Calu3 (cell line): ENCODE measurements around the gene B3GALT5. TPM values are rescaled to one million over a fixed set of nuclear protein-coding genes. Genes with fewer than 3 reads are reported as not detected.

ENCODE experiments used
- BruUV-seq: library from RNA; stranded (reverse); fragments of 400-500 nt; replicated peaks from 2 replicates; lab custom pipeline; 2021; lab: Mats Ljungman, UMichigan
- CTCF ChIA-PET: fragments of 300-600 bp; sonication (Branson Sonifier 250); formaldehyde crosslinking; loops from one replicate; lab custom pipeline; 2022; ENCODE audit warnings: antibody characterized with exemption; lab: Charles Lee
- DNase-seq: peaks from one replicate; pipeline ENCODE4 v3.0.0; 2022
- H3K27ac Mint-ChIP-seq: one replicate; pipeline ENCODE4 v1.8.0; 2022; ENCODE audit warnings: mixed read lengths; ENCODE audit not compliant: unreplicated experiment
- H3K27me3 Mint-ChIP-seq: one replicate; pipeline ENCODE4 v1.8.0; 2022; ENCODE audit warnings: mixed read lengths; ENCODE audit not compliant: unreplicated experiment
- H3K36me3 Mint-ChIP-seq: one replicate; pipeline ENCODE4 v1.8.0; 2022; ENCODE audit warnings: mild to moderate bottlenecking, moderate library complexity, mixed read lengths; ENCODE audit not compliant: insufficient read depth, unreplicated experiment
- H3K4me1 Mint-ChIP-seq: one replicate; pipeline ENCODE4 v1.8.0; 2022; ENCODE audit warnings: mild to moderate bottlenecking, low read depth, mixed read lengths; ENCODE audit not compliant: unreplicated experiment
- H3K4me3 Mint-ChIP-seq: one replicate; pipeline ENCODE4 v1.8.0; 2022; ENCODE audit warnings: mild to moderate bottlenecking, low read depth, moderate library complexity, mixed read lengths; ENCODE audit not compliant: unreplicated experiment
- H3K9me3 Mint-ChIP-seq: one replicate; pipeline ENCODE4 v1.8.0; 2022; ENCODE audit warnings: low read depth, mixed read lengths; ENCODE audit not compliant: unreplicated experiment
- intact Hi-C: fragments of 100-400 bp; cut with micrococcal nuclease; formaldehyde crosslinking; loops from one replicate; pipeline ENCODE4 v1.10.0; 2022; ENCODE audit not compliant: unreplicated experiment
- total RNA-seq: library from RNA; stranded (reverse); gene quantifications from 2 replicates; pipeline ENCODE4 v1.2.3, GENCODE V29; 2022
- TF ChIP-seq, protein P1 (sequence below): fragments of 200-600 bp; IDR thresholded peaks from one replicate; pipeline ENCODE4 v1.8.0; 2022; ENCODE audit warnings: antibody characterized with exemption; ENCODE audit not compliant: unreplicated experiment

B3GALT5 gene
- total RNA-seq, 1 experiment from 2014 or later, result 40.8 TPM

GRCh38 chr21:39712273-39712672 is 99.5 kb downstream of the B3GALT5 start:
- Mint-ChIP-seq H3K27me3 (no peaks in the 10 kb centered on the region), H3K4me1 (peaks cover 13% of the 10 kb centered on the region), H3K27ac (no peak overlapping the region), H3K36me3 (no peaks in the 10 kb centered on the region), H3K9me3 (no peaks in the 10 kb centered on the region), H3K4me3 (no peak overlapping the region)
- intact Hi-C loops, result no loop called here
- BruUV-seq, result no TSS peak
- CTCF ChIA-PET, result no interaction called here
- TF ChIP-seq, protein P1, sequence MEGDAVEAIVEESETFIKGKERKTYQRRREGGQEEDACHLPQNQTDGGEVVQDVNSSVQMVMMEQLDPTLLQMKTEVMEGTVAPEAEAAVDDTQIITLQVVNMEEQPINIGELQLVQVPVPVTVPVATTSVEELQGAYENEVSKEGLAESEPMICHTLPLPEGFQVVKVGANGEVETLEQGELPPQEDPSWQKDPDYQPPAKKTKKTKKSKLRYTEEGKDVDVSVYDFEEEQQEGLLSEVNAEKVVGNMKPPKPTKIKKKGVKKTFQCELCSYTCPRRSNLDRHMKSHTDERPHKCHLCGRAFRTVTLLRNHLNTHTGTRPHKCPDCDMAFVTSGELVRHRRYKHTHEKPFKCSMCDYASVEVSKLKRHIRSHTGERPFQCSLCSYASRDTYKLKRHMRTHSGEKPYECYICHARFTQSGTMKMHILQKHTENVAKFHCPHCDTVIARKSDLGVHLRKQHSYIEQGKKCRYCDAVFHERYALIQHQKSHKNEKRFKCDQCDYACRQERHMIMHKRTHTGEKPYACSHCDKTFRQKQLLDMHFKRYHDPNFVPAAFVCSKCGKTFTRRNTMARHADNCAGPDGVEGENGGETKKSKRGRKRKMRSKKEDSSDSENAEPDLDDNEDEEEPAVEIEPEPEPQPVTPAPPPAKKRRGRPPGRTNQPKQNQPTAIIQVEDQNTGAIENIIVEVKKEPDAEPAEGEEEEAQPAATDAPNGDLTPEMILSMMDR, result no peak
- no peak for DNase-seq

DNA sequence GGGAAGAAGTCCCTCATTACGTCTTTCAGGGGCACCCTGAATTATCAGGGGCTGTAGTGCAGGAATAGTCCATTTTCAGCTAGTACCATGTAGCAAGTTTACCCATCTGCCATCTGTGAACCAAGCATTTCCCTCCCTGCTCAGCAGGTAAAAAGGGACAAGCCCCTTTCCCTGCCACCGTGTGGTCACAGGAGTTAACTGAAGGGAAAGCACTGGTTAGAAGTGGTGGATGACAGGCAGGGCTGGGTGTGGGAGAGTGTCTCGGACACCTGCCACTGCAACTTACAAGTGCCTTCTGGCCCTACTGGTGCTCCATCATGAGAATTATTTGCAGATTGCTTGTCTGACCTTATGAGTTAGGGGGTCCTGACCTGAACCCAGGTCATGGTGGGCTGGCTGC is 100.2 kb downstream of the B3GALT5 start:
- intact Hi-C loops, result no loop called here
- BruUV-seq, result no TSS peak
- TF ChIP-seq, protein P1, result no peak
- DNase-seq, result peak; percentile 6
- Mint-ChIP-seq H3K36me3 (no peaks in the 10 kb centered on the region), H3K4me1 (peaks cover 13% of the 10 kb centered on the region), H3K4me3 (no peak overlapping the region), H3K9me3 (no peaks in the 10 kb centered on the region), H3K27me3 (no peaks in the 10 kb centered on the region), H3K27ac (no peak overlapping the region)
- CTCF ChIA-PET, result no interaction called here

- Mint-ChIP-seq H3K27ac (no peak overlapping the region), H3K9me3 (no peaks in the 10 kb centered on the region), H3K27me3 (no peaks in the 10 kb centered on the region), H3K36me3 (no peaks in the 10 kb centered on the region), H3K4me1 (peaks cover 13% of the 10 kb centered on the region), H3K4me3 (no peak overlapping the region)
- no peak for DNase-seq
- TF ChIP-seq, protein P1, result no peak
- CTCF ChIA-PET, result no interaction called here
- no TSS peak for BruUV-seq
- intact Hi-C loops, result loop anchor here (2.0 kb wide), 1 partner anchor 83 kb away; no protein-coding TSS in a partner anchor
These were observed 101.2 kb downstream of the B3GALT5 start for GRCh38 chr21:39713905-39714304.

DNA sequence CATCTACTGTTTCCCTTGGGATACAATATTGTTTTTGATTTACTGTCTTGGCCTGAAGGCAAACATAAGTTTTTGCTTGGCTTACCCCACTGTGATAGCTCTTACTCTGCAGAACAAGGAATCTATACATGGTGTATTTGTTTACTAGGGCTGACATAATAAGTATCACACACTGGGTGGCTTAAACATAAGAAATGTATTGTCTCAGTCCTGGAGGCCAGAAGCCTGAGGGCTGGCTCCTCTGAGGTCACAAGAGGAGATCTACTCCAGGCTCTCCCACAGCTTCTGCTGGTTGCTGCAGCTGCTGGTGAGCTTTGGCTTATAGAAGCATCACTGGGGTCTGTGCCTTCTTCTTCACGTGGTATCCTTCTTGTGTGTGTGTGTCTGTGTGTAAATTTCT is 101.6 kb downstream of the B3GALT5 start:
- peaks cover 13% of the 10 kb centered on the region for H3K4me1 Mint-ChIP-seq
- CTCF ChIA-PET, result no interaction called here
- H3K27ac Mint-ChIP-seq, result no peak overlapping the region
- no peaks in the 10 kb centered on the region for H3K9me3 Mint-ChIP-seq
- intact Hi-C loops, result loop anchor here (2.0 kb wide), 1 partner anchor 84 kb away; no protein-coding TSS in a partner anchor
- TF ChIP-seq, protein P1, result no peak
- H3K27me3 Mint-ChIP-seq, result no peaks in the 10 kb centered on the region
- BruUV-seq, result no TSS peak
- no peak overlapping the region for H3K4me3 Mint-ChIP-seq
- H3K36me3 Mint-ChIP-seq, result no peaks in the 10 kb centered on the region
- DNase-seq, result no peak
